Measurements from ENCODE around the gene P2RX2.

P2RX2 gene

GRCh38 chr12:132603240-132604150 lies 15.1 kb upstream of the P2RX2 start:
- DNase-seq (ENCODE audit: low spot score): no peak

GRCh38 chr12:132604151-132604618 lies 14.4 kb upstream of the P2RX2 start:
- DNase-seq (ENCODE audit: low spot score): no peak

- no peak for DNase-seq (ENCODE audit: low spot score)
These were observed 13.7 kb upstream of the P2RX2 start for GRCh38 chr12:132604668-132605441.

- DNase-seq (ENCODE audit: low spot score): no peak
These were observed 12.7 kb upstream of the P2RX2 start for GRCh38 chr12:132605892-132606291.

- no peak for DNase-seq (ENCODE audit: low spot score)
These were observed 12.1 kb upstream of the P2RX2 start for GRCh38 chr12:132606466-132606865.

GRCh38 chr12:132606927-132607326 lies 11.6 kb upstream of the P2RX2 start:
- DNase-seq (ENCODE audit: low spot score): no peak

GRCh38 chr12:132608231-132609171 lies 10.1 kb upstream of the P2RX2 start:
- no peak for DNase-seq (ENCODE audit: low spot score)

GRCh38 chr12:132610051-132610759 lies 8.4 kb upstream of the P2RX2 start, which contains the start of gene LRCOL1:
Gene LRCOL1, minus strand, starts transcription at chr12:132610582. Its CDS starts 4,331 bp downstream, at chr12:132606251.
- DNase-seq (ENCODE audit: low spot score): no peak

- DNase-seq (ENCODE audit: low spot score): no peak
These were observed 7.5 kb upstream of the P2RX2 start for GRCh38 chr12:132610866-132611602.

GRCh38 chr12:132611620-132612019 lies 7.0 kb upstream of the P2RX2 start:
- no peak for DNase-seq (ENCODE audit: low spot score)

- DNase-seq (ENCODE audit: low spot score): no peak
These were observed 4.5 kb upstream of the P2RX2 start for GRCh38 chr12:132614029-132614428.

- peak; percentile 93 for DNase-seq (ENCODE audit: low spot score)
These were observed 3.6 kb upstream of the P2RX2 start for GRCh38 chr12:132614861-132615578.

GRCh38 chr12:132615579-132616038 lies 3.0 kb upstream of the P2RX2 start:
- no peak for DNase-seq (ENCODE audit: low spot score)

- no peak for DNase-seq (ENCODE audit: low spot score)
These were observed 1.4 kb upstream of the P2RX2 start for GRCh38 chr12:132617135-132617701.

- no peak for DNase-seq (ENCODE audit: low spot score)
These were observed 524 bp upstream of the P2RX2 start for GRCh38 chr12:132617822-132618682.

- no peak for DNase-seq (ENCODE audit: low spot score)
These were observed 452 bp downstream of the P2RX2 start for GRCh38 chr12:132619071-132619385.

- DNase-seq (ENCODE audit: low spot score): no peak
These were observed 973 bp downstream of the P2RX2 start for GRCh38 chr12:132619386-132620112.
